HG02588 (cell line): ENCODE data around the gene CLRN3.

Experiments
- ATAC-seq: cut with Tn5 transposase; IDR thresholded peaks from one replicate; pipeline ENCODE4 v1.9.1; 2021; ENCODE audit warnings: mild to moderate bottlenecking, moderate library complexity; ENCODE audit not compliant: unreplicated experiment

Gene CLRN3

GRCh38 chr10:127919418-127920271 is 26.9 kb upstream of the CLRN3 start:
- no peak for ATAC-seq

GRCh38 chr10:127918572-127918971 is 25.8 kb upstream of the CLRN3 start:
- no peak for ATAC-seq

GRCh38 chr10:127916826-127917225 is 24.1 kb upstream of the CLRN3 start:
- ATAC-seq, result no peak

- no peak for ATAC-seq
Observed at GRCh38 chr10:127915324-127915723, 22.6 kb upstream of the CLRN3 start.

- ATAC-seq, result no peak
Observed at GRCh38 chr10:127913368-127913759, 20.6 kb upstream of the CLRN3 start.

GRCh38 chr10:127912607-127913367 is 20.0 kb upstream of the CLRN3 start:
- no peak for ATAC-seq

GRCh38 chr10:127911867-127912257 is 19.1 kb upstream of the CLRN3 start:
- ATAC-seq, result no peak

- ATAC-seq, result no peak
Observed at GRCh38 chr10:127911218-127911866, 18.6 kb upstream of the CLRN3 start.

- no peak for ATAC-seq
Observed at GRCh38 chr10:127910464-127910770, 17.7 kb upstream of the CLRN3 start.

GRCh38 chr10:127909716-127910463 is 17.1 kb upstream of the CLRN3 start:
- no peak for ATAC-seq

- ATAC-seq, result no peak
Observed at GRCh38 chr10:127908959-127909267, 16.2 kb upstream of the CLRN3 start.

GRCh38 chr10:127908106-127908958 is 15.6 kb upstream of the CLRN3 start:
- no peak for ATAC-seq

GRCh38 chr10:127907411-127908105 is 14.8 kb upstream of the CLRN3 start:
- no peak for ATAC-seq

- peak; percentile 81 for ATAC-seq
Observed at GRCh38 chr10:127906548-127907377, 14.0 kb upstream of the CLRN3 start, which contains the start of gene PTPRE. PTPRE (plus strand) TSS chr10:127907103; CDS start chr10:128040882, 133,779 bp downstream.

GRCh38 chr10:127905848-127906261 is 13.1 kb upstream of the CLRN3 start:
- ATAC-seq, result no peak

GRCh38 chr10:127905001-127905847 is 12.5 kb upstream of the CLRN3 start:
- no peak for ATAC-seq

GRCh38 chr10:127904311-127905000 is 11.7 kb upstream of the CLRN3 start:
- no peak for ATAC-seq
